Activated T-helper 17 cell treated with anti-CD3 and anti-CD28 coated beads, Interleukin-2, amount 50 U/mL, for 72 hours (primary cell): Measurements from ENCODE around the gene ITPK1. TPM values are rescaled to one million over a fixed set of nuclear protein-coding genes. Genes with fewer than 3 reads are reported as not detected.

Experiments
- ATAC-seq: fragments of 150-1000 bp; cut with Tn5 transposase; replicated peaks from 2 replicates; pipeline ENCODE4 v1.10.0; 2021; ENCODE audit warnings: mild to moderate bottlenecking, moderate library complexity
- H3K27ac Mint-ChIP-seq: one replicate; pipeline ENCODE4 v1.8.0; 2022; ENCODE audit warnings: mixed read lengths
- H3K27me3 Mint-ChIP-seq: one replicate; pipeline ENCODE4 v1.8.0; 2022; ENCODE audit warnings: mixed read lengths
- H3K36me3 Mint-ChIP-seq: one replicate; pipeline ENCODE4 v1.8.0; 2022; ENCODE audit warnings: low read depth, mild to moderate bottlenecking, mixed read lengths
- H3K4me1 Mint-ChIP-seq: one replicate; pipeline ENCODE4 v1.8.0; 2022; ENCODE audit warnings: mixed read lengths
- H3K4me3 Mint-ChIP-seq: one replicate; pipeline ENCODE4 v1.8.0; 2022; ENCODE audit warnings: mild to moderate bottlenecking, mixed read lengths
- H3K9me3 Mint-ChIP-seq: one replicate; pipeline ENCODE4 v1.8.0; 2022; ENCODE audit warnings: mixed read lengths
- total RNA-seq, 2 donors: library from RNA; stranded (reverse); gene quantifications; one replicate each; pipeline ENCODE4 v1.2.3, GENCODE V29; 2022

Gene ITPK1
- total RNA-seq, 2 donors from 2014 or later, result 32.1 to 48.9 TPM

GRCh38 chr14:92946847-92947545 is 168.7 kb downstream of the ITPK1 start:
- no peaks in the 10 kb centered on the region for H3K4me1 Mint-ChIP-seq
- H3K36me3 Mint-ChIP-seq, result peaks cover 16% of the 10 kb centered on the region
- H3K9me3 Mint-ChIP-seq, result no peaks in the 10 kb centered on the region
- H3K27ac Mint-ChIP-seq, result peak overlapping the region; percentile 52
- no peaks in the 10 kb centered on the region for H3K27me3 Mint-ChIP-seq
- no peak for ATAC-seq
- no peak overlapping the region for H3K4me3 Mint-ChIP-seq

GRCh38 chr14:92945959-92946846 is 169.5 kb downstream of the ITPK1 start:
- Mint-ChIP-seq H3K4me3 (no peak overlapping the region), H3K4me1 (no peaks in the 10 kb centered on the region), H3K27me3 (no peaks in the 10 kb centered on the region), H3K36me3 (peaks cover 16% of the 10 kb centered on the region), H3K9me3 (no peaks in the 10 kb centered on the region), H3K27ac (no peak overlapping the region)
- ATAC-seq, result no peak

GRCh38 chr14:92945544-92945943 is 170.2 kb downstream of the ITPK1 start:
- H3K4me3 Mint-ChIP-seq, result no peak overlapping the region
- no peak for ATAC-seq
- H3K36me3 Mint-ChIP-seq, result peaks cover 16% of the 10 kb centered on the region
- H3K27ac Mint-ChIP-seq, result no peak overlapping the region
- H3K4me1 Mint-ChIP-seq, result no peaks in the 10 kb centered on the region
- H3K27me3 Mint-ChIP-seq, result no peaks in the 10 kb centered on the region
- H3K9me3 Mint-ChIP-seq, result no peaks in the 10 kb centered on the region

GRCh38 chr14:92944976-92945375 is 170.7 kb downstream of the ITPK1 start:
- ATAC-seq, result no peak
- no peaks in the 10 kb centered on the region for H3K9me3 Mint-ChIP-seq
- no peaks in the 10 kb centered on the region for H3K4me1 Mint-ChIP-seq
- no peaks in the 10 kb centered on the region for H3K27me3 Mint-ChIP-seq
- no peak overlapping the region for H3K4me3 Mint-ChIP-seq
- no peak overlapping the region for H3K27ac Mint-ChIP-seq
- peaks cover 16% of the 10 kb centered on the region for H3K36me3 Mint-ChIP-seq

GRCh38 chr14:92943855-92944570 is 171.7 kb downstream of the ITPK1 start:
- H3K4me3 Mint-ChIP-seq, result no peak overlapping the region

GRCh38 chr14:92942976-92943710 is 172.6 kb downstream of the ITPK1 start:
- Mint-ChIP-seq H3K27ac (no peak overlapping the region), H3K4me1 (no peaks in the 10 kb centered on the region), H3K27me3 (no peaks in the 10 kb centered on the region), H3K4me3 (no peak overlapping the region), H3K36me3 (peaks cover 16% of the 10 kb centered on the region), H3K9me3 (no peaks in the 10 kb centered on the region)
- no peak for ATAC-seq

More at GRCh38 chr14:92943855-92944570, 171.7 kb downstream of the ITPK1 start:
- Mint-ChIP-seq H3K9me3 (no peaks in the 10 kb centered on the region), H3K36me3 (peaks cover 16% of the 10 kb centered on the region), H3K4me1 (no peaks in the 10 kb centered on the region), H3K27me3 (no peaks in the 10 kb centered on the region), H3K27ac (no peak overlapping the region)
- ATAC-seq, result no peak

- no peaks in the 10 kb centered on the region for H3K9me3 Mint-ChIP-seq
- H3K27ac Mint-ChIP-seq, result no peak overlapping the region
- H3K4me3 Mint-ChIP-seq, result no peak overlapping the region
- peaks cover 16% of the 10 kb centered on the region for H3K36me3 Mint-ChIP-seq
- H3K4me1 Mint-ChIP-seq, result no peaks in the 10 kb centered on the region
- no peak for ATAC-seq
- H3K27me3 Mint-ChIP-seq, result no peaks in the 10 kb centered on the region
Observed at GRCh38 chr14:92942576-92942975, 173.1 kb downstream of the ITPK1 start.

- no peaks in the 10 kb centered on the region for H3K27me3 Mint-ChIP-seq
- H3K4me1 Mint-ChIP-seq, result no peaks in the 10 kb centered on the region
- H3K27ac Mint-ChIP-seq, result no peak overlapping the region
- no peak overlapping the region for H3K4me3 Mint-ChIP-seq
- H3K36me3 Mint-ChIP-seq, result peaks cover 16% of the 10 kb centered on the region
- no peaks in the 10 kb centered on the region for H3K9me3 Mint-ChIP-seq
- ATAC-seq, result no peak
Observed at GRCh38 chr14:92942136-92942535, 173.6 kb downstream of the ITPK1 start.

GRCh38 chr14:92941531-92941930 is 174.2 kb downstream of the ITPK1 start:
- H3K4me1 Mint-ChIP-seq, result no peaks in the 10 kb centered on the region
- H3K36me3 Mint-ChIP-seq, result peaks cover 15% of the 10 kb centered on the region
- no peaks in the 10 kb centered on the region for H3K9me3 Mint-ChIP-seq
- no peak overlapping the region for H3K27ac Mint-ChIP-seq
- no peak overlapping the region for H3K4me3 Mint-ChIP-seq
- ATAC-seq, result no peak
- H3K27me3 Mint-ChIP-seq, result no peaks in the 10 kb centered on the region

GRCh38 chr14:92940543-92940942 is 175.2 kb downstream of the ITPK1 start:
- no peak for ATAC-seq
- Mint-ChIP-seq H3K36me3 (peaks cover 11% of the 10 kb centered on the region), H3K27ac (no peak overlapping the region), H3K9me3 (no peaks in the 10 kb centered on the region), H3K4me3 (no peak overlapping the region), H3K4me1 (no peaks in the 10 kb centered on the region), H3K27me3 (no peaks in the 10 kb centered on the region)

- no peak for ATAC-seq
- Mint-ChIP-seq H3K27me3 (no peaks in the 10 kb centered on the region), H3K9me3 (no peaks in the 10 kb centered on the region), H3K36me3 (peaks cover 11% of the 10 kb centered on the region), H3K4me1 (no peaks in the 10 kb centered on the region), H3K27ac (no peak overlapping the region), H3K4me3 (no peak overlapping the region)
Observed at GRCh38 chr14:92939699-92940098, 176.0 kb downstream of the ITPK1 start.

GRCh38 chr14:92938890-92939671 is 176.6 kb downstream of the ITPK1 start:
- ATAC-seq, result no peak
- no peak overlapping the region for H3K27ac Mint-ChIP-seq
- H3K4me3 Mint-ChIP-seq, result no peak overlapping the region
- H3K9me3 Mint-ChIP-seq, result no peaks in the 10 kb centered on the region
- no peaks in the 10 kb centered on the region for H3K27me3 Mint-ChIP-seq
- H3K4me1 Mint-ChIP-seq, result no peaks in the 10 kb centered on the region
- peaks cover 5% of the 10 kb centered on the region for H3K36me3 Mint-ChIP-seq

- Mint-ChIP-seq H3K27ac (no peak overlapping the region), H3K4me3 (no peak overlapping the region)
- no peak for ATAC-seq
Observed at GRCh38 chr14:92938235-92938875, 177.4 kb downstream of the ITPK1 start.

More at GRCh38 chr14:92938235-92938875, 177.4 kb downstream of the ITPK1 start:
- no peaks in the 10 kb centered on the region for H3K27me3 Mint-ChIP-seq
- H3K36me3 Mint-ChIP-seq, result peaks cover 4% of the 10 kb centered on the region
- H3K4me1 Mint-ChIP-seq, result no peaks in the 10 kb centered on the region
- no peaks in the 10 kb centered on the region for H3K9me3 Mint-ChIP-seq
